Measurements from ENCODE around the gene EPB41L1. TPM values are rescaled to one million over a fixed set of nuclear protein-coding genes. Genes with fewer than 3 reads are reported as not detected.

The EPB41L1 gene
- total and polyA plus RNA-seq, 5 donors from 2014 or later = 0.54 TPM; not detected in 4

DNA sequence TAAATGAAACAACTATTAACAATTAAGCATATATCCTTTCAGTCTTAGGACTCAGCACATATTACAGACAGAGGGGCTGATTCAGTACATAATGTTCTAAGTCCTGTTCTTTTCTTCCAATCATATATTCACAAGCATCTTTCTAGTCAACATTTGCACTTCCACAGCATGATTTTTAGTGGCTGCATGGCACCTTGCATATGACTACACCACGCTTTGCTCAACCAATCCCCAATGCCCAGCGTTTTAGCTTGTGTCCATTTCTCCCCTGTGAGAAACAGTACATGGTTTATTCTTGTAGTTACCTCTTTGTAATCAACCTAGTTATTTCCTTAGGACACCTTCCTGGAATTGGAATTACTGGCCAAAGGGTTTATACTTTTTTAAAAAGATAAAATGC lies 115.0 kb downstream of the EPB41L1 start:
- no peak overlapping the region for H3K27ac Mint-ChIP-seq
- H3K27ac ChIP-seq (ENCODE audit: insufficient read depth, low read length, poor library complexity, severe bottlenecking) = no peak overlapping the region
- H3K4me1 ChIP-seq (ENCODE audit: control insufficient read depth, insufficient read depth, low read length, poor library complexity, severe bottlenecking) = no peaks in the 10 kb centered on the region
- no peaks in the 10 kb centered on the region for H3K9me3 ChIP-seq (ENCODE audit: control insufficient read depth in 2 of 2, low read length in 2 of 2)
- H3K9me3 Mint-ChIP-seq = no peaks in the 10 kb centered on the region
- no peaks in the 10 kb centered on the region for H3K27me3 ChIP-seq (ENCODE audit: control insufficient read depth, insufficient read depth, low read length)
- no peaks in the 10 kb centered on the region for H3K36me3 Mint-ChIP-seq
- ATAC-seq (ENCODE audit: low read depth in 2 of 2) (no peak), DNase-seq (no peak)
- H3K27me3 Mint-ChIP-seq = peaks cover 8% of the 10 kb centered on the region
- H3K4me3 ChIP-seq (ENCODE audit: low read depth, low read length) = no peak overlapping the region
- no peaks in the 10 kb centered on the region for H3K36me3 ChIP-seq (ENCODE audit: control insufficient read depth, insufficient read depth, low read length)
- no peak overlapping the region for H3K4me3 Mint-ChIP-seq
- no peaks in the 10 kb centered on the region for H3K4me1 Mint-ChIP-seq

DNA sequence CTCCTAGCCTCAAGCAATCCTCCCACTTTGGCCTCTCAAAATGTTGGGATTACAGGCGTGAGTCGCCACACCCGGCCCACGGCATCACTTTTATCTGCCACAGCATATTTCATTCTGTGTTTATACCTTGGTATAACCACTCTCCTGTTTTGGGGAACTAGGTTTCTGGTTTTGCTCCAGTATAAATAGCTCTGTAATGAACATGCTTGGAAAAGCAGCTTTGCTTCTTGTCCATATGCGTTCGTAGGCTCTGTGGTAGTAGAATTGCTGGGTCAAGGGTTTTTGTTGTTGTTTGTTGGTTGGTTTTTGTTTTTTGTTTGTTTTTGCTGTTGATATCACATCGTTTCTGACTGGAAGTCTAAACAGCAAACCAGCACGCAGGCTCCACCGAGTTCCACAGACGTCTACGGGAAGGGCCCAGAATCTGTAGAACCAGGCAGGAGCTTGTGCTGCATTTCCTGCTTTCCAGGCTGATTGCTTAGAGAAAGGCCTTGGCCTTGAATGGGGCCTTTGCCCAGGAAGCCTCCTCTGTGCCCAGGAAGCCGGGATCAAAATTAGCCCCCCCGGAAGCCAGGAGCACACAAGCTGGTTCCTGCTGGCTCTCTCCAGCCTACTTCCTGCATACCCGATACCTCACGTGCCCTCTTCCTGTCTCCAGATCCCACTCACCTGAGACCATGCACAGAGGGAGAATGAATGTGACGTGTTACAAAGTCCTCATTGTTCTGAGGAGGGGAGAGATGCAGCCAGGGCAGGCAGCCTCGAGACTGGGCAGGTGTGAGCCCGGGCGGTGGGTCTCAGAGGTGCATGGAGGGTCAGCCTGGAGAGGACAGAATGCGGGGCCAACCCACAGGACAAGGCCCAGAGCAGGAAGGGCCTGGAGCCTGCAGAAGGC lies 116.5 kb downstream of the EPB41L1 start:
- H3K4me3 ChIP-seq (ENCODE audit: low read depth, low read length) = no peak overlapping the region
- no peak overlapping the region for H3K27ac ChIP-seq (ENCODE audit: insufficient read depth, low read length, poor library complexity, severe bottlenecking)
- Mint-ChIP-seq H3K36me3 (no peaks in the 10 kb centered on the region), H3K4me1 (no peaks in the 10 kb centered on the region), H3K4me3 (no peak overlapping the region), H3K27ac (no peak overlapping the region), H3K9me3 (peaks cover 0 to 2% (median 0%) of the 10 kb centered on the region in 7 donors), H3K27me3 (peaks cover 8% of the 10 kb centered on the region)
- H3K27me3 ChIP-seq (ENCODE audit: control insufficient read depth, insufficient read depth, low read length) = no peaks in the 10 kb centered on the region
- ATAC-seq (ENCODE audit: low read depth in 2 of 2) (no peak), DNase-seq (no peak)
- no peaks in the 10 kb centered on the region for H3K4me1 ChIP-seq (ENCODE audit: control insufficient read depth, insufficient read depth, low read length, poor library complexity, severe bottlenecking)
- no peaks in the 10 kb centered on the region for H3K36me3 ChIP-seq (ENCODE audit: control insufficient read depth, insufficient read depth, low read length)
- no peaks in the 10 kb centered on the region for H3K9me3 ChIP-seq (ENCODE audit: control insufficient read depth in 2 of 2, low read length in 2 of 2)

- Histone ChIP-seq H3K27me3 (ENCODE audit: control insufficient read depth, insufficient read depth, low read length) (no peaks in the 10 kb centered on the region), H3K27ac (ENCODE audit: insufficient read depth, low read length, poor library complexity, severe bottlenecking) (no peak overlapping the region), H3K36me3 (ENCODE audit: control insufficient read depth, insufficient read depth, low read length) (no peaks in the 10 kb centered on the region), H3K4me1 (ENCODE audit: control insufficient read depth, insufficient read depth, low read length, poor library complexity, severe bottlenecking) (no peaks in the 10 kb centered on the region), H3K4me3 (ENCODE audit: low read depth, low read length) (no peak overlapping the region), H3K9me3 (ENCODE audit: control insufficient read depth in 2 of 2, low read length in 2 of 2) (no peaks in the 10 kb centered on the region)
- Mint-ChIP-seq H3K27ac (no peak overlapping the region), H3K36me3 (no peaks in the 10 kb centered on the region), H3K27me3 (peaks cover 12% of the 10 kb centered on the region), H3K4me3 (no peak overlapping the region), H3K9me3 (peaks cover 0 to 2% (median 0%) of the 10 kb centered on the region in 7 donors), H3K4me1 (no peaks in the 10 kb centered on the region)
- ATAC-seq (ENCODE audit: low read depth in 2 of 2) (no peak), DNase-seq (no peak)
Measured at GRCh38 chr20:36271639-36272546, 117.4 kb downstream of the EPB41L1 start.

DNA sequence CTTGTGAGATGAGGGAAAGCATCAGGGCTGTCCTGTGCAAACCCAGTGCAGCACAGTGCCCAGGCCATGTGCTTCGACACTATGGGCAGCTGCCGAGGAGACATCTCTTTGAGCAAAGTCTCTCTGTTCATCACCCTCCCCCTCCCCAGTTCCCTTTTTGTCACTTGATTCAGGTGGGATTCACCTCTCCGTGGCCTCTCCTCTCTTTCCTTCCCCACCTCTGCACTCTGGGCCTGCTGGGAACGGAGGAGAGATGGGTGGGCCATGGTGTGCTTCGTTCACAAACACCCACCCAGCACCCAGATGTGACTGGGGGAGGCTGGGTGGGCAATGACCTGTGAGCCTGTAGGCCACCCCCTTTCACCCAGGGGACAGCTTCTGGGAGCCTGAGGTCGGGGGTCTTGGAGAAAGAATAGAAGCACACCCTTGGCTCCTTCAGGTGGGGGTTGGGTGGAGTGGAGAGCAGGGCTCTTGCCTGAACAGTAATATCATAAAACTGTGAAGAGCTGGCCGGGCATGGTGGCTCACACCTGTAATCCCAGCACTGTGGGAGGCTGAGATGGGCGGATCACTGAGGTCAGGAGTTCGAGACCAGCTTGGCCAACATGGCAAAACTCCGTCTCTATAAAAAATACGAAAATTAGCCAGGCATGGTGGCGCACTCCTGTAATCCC lies 118.1 kb downstream of the EPB41L1 start:
- no peaks in the 10 kb centered on the region for H3K36me3 Mint-ChIP-seq
- DNase-seq = no peak
- peaks cover 0 to 2% (median 0%) of the 10 kb centered on the region in 7 donors for H3K9me3 Mint-ChIP-seq
- no peaks in the 10 kb centered on the region for H3K4me1 Mint-ChIP-seq
- no peak for ATAC-seq (ENCODE audit: low read depth in 2 of 2)
- H3K4me3 Mint-ChIP-seq = no peak overlapping the region
- Histone ChIP-seq H3K36me3 (ENCODE audit: control insufficient read depth, insufficient read depth, low read length) (no peaks in the 10 kb centered on the region), H3K27ac (ENCODE audit: insufficient read depth, low read length, poor library complexity, severe bottlenecking) (no peak overlapping the region), H3K9me3 (ENCODE audit: control insufficient read depth in 2 of 2, low read length in 2 of 2) (no peaks in the 10 kb centered on the region), H3K4me3 (ENCODE audit: low read depth, low read length) (no peak overlapping the region), H3K27me3 (ENCODE audit: control insufficient read depth, insufficient read depth, low read length) (no peaks in the 10 kb centered on the region), H3K4me1 (ENCODE audit: control insufficient read depth, insufficient read depth, low read length, poor library complexity, severe bottlenecking) (no peaks in the 10 kb centered on the region)
- H3K27ac Mint-ChIP-seq = peak overlapping the region in 1 of 3 donors; percentile 84
- H3K27me3 Mint-ChIP-seq = peaks cover 17% of the 10 kb centered on the region

- H3K9me3 ChIP-seq (ENCODE audit: control insufficient read depth in 2 of 2, low read length in 2 of 2) = no peaks in the 10 kb centered on the region
- no peaks in the 10 kb centered on the region for H3K4me1 ChIP-seq (ENCODE audit: control insufficient read depth, insufficient read depth, low read length, poor library complexity, severe bottlenecking)
- Mint-ChIP-seq H3K4me1 (no peaks in the 10 kb centered on the region), H3K36me3 (no peaks in the 10 kb centered on the region), H3K9me3 (peaks cover 0 to 2% (median 0%) of the 10 kb centered on the region in 7 donors), H3K4me3 (no peak overlapping the region), H3K27me3 (peaks cover 17% of the 10 kb centered on the region), H3K27ac (no peak overlapping the region)
- ATAC-seq (ENCODE audit: low read depth in 2 of 2) (no peak), DNase-seq (peak in 1 of 3 donors; percentile 32)
- H3K4me3 ChIP-seq (ENCODE audit: low read depth, low read length) = no peak overlapping the region
- H3K27me3 ChIP-seq (ENCODE audit: control insufficient read depth, insufficient read depth, low read length) = no peaks in the 10 kb centered on the region
- no peaks in the 10 kb centered on the region for H3K36me3 ChIP-seq (ENCODE audit: control insufficient read depth, insufficient read depth, low read length)
- H3K27ac ChIP-seq (ENCODE audit: insufficient read depth, low read length, poor library complexity, severe bottlenecking) = no peak overlapping the region
Measured at GRCh38 chr20:36273414-36274180, 119.1 kb downstream of the EPB41L1 start.

DNA sequence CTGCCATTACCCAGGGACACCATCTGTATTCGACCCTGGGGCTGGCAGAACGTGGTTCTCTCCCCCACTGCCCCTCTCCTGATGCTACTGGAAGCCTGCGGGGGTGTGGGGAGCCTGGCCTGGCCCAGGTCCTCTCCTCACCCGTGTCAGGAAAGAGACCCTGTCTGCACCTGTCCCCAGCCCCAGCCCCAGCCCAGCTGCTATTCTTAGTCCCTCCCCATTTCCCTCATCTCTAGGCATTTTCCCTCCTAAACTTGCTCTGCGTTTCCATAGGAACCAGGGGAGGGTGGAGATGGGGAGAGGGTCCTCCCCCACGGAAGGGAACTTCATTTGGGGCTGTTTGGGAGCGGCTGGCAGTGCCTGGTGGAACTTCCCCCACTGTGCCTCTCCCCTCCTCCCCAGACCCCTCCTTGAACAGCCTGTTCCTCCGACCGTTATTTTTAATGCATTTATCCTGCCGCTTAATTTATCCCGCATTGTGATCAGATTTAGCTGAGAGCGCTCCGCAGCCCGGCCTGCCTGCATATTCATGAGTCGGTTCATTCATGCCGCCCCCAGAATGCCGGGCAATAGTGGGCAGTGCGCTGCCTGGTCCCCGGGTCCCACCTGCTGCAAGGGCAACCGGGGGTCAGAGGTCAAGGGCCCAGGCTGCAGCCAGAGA lies 119.8 kb downstream of the EPB41L1 start:
- H3K36me3 Mint-ChIP-seq = no peaks in the 10 kb centered on the region
- H3K9me3 Mint-ChIP-seq = peaks cover 0 to 2% (median 0%) of the 10 kb centered on the region in 7 donors
- H3K9me3 ChIP-seq (ENCODE audit: control insufficient read depth in 2 of 2, low read length in 2 of 2) = no peaks in the 10 kb centered on the region
- H3K4me3 ChIP-seq (ENCODE audit: low read depth, low read length) = no peak overlapping the region
- H3K4me3 Mint-ChIP-seq = no peak overlapping the region
- H3K36me3 ChIP-seq (ENCODE audit: control insufficient read depth, insufficient read depth, low read length) = no peaks in the 10 kb centered on the region
- ATAC-seq (ENCODE audit: low read depth in 2 of 2) = no peak
- H3K27me3 ChIP-seq (ENCODE audit: control insufficient read depth, insufficient read depth, low read length) = no peaks in the 10 kb centered on the region
- no peaks in the 10 kb centered on the region for H3K4me1 ChIP-seq (ENCODE audit: control insufficient read depth, insufficient read depth, low read length, poor library complexity, severe bottlenecking)
- H3K27me3 Mint-ChIP-seq = peaks cover 22% of the 10 kb centered on the region
- no peak overlapping the region for H3K27ac ChIP-seq (ENCODE audit: insufficient read depth, low read length, poor library complexity, severe bottlenecking)
- H3K27ac Mint-ChIP-seq = no peak overlapping the region
- no peak for DNase-seq
- H3K4me1 Mint-ChIP-seq = no peaks in the 10 kb centered on the region

Data from CD4-positive, CD25-positive, alpha-beta regulatory T cell (primary cell).